ENCODE data around the gene EIF5AL1.

DNA sequence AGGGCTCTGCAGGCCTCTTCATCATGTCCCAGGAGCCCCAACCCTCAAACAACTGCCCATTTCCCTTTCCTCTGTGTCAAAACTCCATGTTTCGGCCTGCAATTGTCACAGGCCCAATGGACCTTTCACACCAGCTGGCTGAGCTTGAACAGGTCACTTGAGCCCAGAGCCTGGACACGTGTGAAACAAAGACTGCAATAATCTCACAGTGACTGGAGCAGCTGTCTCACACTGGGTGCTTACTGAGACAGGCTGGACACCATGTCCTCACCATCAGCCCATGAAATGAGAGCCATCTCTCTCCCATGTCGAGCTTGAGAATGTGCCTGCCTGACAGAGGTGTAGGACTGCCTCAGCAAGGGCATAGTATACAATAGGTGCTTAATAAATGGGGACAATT, 19.5 kb upstream of the EIF5AL1 start:
- TF ChIP-seq POLR2A (IDR thresholded peaks at IDR 0.05; ENCODE audit: extremely low read depth, insufficient read length): no peak
- TF ChIP-seq, protein P1, sequence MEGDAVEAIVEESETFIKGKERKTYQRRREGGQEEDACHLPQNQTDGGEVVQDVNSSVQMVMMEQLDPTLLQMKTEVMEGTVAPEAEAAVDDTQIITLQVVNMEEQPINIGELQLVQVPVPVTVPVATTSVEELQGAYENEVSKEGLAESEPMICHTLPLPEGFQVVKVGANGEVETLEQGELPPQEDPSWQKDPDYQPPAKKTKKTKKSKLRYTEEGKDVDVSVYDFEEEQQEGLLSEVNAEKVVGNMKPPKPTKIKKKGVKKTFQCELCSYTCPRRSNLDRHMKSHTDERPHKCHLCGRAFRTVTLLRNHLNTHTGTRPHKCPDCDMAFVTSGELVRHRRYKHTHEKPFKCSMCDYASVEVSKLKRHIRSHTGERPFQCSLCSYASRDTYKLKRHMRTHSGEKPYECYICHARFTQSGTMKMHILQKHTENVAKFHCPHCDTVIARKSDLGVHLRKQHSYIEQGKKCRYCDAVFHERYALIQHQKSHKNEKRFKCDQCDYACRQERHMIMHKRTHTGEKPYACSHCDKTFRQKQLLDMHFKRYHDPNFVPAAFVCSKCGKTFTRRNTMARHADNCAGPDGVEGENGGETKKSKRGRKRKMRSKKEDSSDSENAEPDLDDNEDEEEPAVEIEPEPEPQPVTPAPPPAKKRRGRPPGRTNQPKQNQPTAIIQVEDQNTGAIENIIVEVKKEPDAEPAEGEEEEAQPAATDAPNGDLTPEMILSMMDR (IDR thresholded peaks at IDR 0.05; ENCODE audit: low read depth, low read length): no peak
- TF ChIP-seq MYC (IDR thresholded peaks at IDR 0.05; ENCODE audit: low read depth, low read length): no peak
- no peak for TF ChIP-seq MAX (IDR thresholded peaks at IDR 0.05; ENCODE audit: low read depth, low read length)
